ENCODE results near the gene SPC24.

GRCh38 chr19:11098861-11099260 is 56.7 kb downstream of the SPC24 start:
- TF ChIP-seq CTCF (IDR thresholded peaks at IDR 0.05) = no peak
- no peak for TF ChIP-seq POLR2AphosphoS5 (IDR thresholded peaks at IDR 0.05; ENCODE audit: low read depth, low read length)

All from Panc1 (cell line).